GM19035 (cell line): ENCODE measurements around the gene ERC2.

Experiments
- ATAC-seq: cut with Tn5 transposase; IDR thresholded peaks from one replicate; pipeline ENCODE4 v1.9.1; 2021; ENCODE audit not compliant: unreplicated experiment

The ERC2 gene

GRCh38 chr3:55895897-55896566, 572.2 kb downstream of the ERC2 start:
- ATAC-seq = no peak

GRCh38 chr3:55894605-55895004, 573.7 kb downstream of the ERC2 start:
- no peak for ATAC-seq

- no peak for ATAC-seq
These were observed 575.1 kb downstream of the ERC2 start for GRCh38 chr3:55893045-55893664.

GRCh38 chr3:55891106-55891505, 577.2 kb downstream of the ERC2 start:
- no peak for ATAC-seq

- ATAC-seq = no peak
These were observed 579.9 kb downstream of the ERC2 start for GRCh38 chr3:55888282-55888885.

- no peak for ATAC-seq
These were observed 582.5 kb downstream of the ERC2 start for GRCh38 chr3:55885721-55886120.

- ATAC-seq = no peak
These were observed 583.6 kb downstream of the ERC2 start for GRCh38 chr3:55884491-55885285.

GRCh38 chr3:55884066-55884465, 584.2 kb downstream of the ERC2 start:
- no peak for ATAC-seq

GRCh38 chr3:55882006-55882405, 586.3 kb downstream of the ERC2 start:
- ATAC-seq = no peak

GRCh38 chr3:55880357-55880756, 587.9 kb downstream of the ERC2 start:
- ATAC-seq = no peak

- no peak for ATAC-seq
These were observed 588.4 kb downstream of the ERC2 start for GRCh38 chr3:55879901-55880331.

GRCh38 chr3:55877703-55878102, 590.6 kb downstream of the ERC2 start:
- ATAC-seq = no peak

GRCh38 chr3:55876560-55876959, 591.7 kb downstream of the ERC2 start:
- no peak for ATAC-seq

GRCh38 chr3:55875113-55875512, 593.2 kb downstream of the ERC2 start:
- no peak for ATAC-seq

- no peak for ATAC-seq
These were observed 594.6 kb downstream of the ERC2 start for GRCh38 chr3:55873523-55874254.

- no peak for ATAC-seq
These were observed 597.7 kb downstream of the ERC2 start for GRCh38 chr3:55870594-55870993.

- ATAC-seq = no peak
These were observed 599.9 kb downstream of the ERC2 start for GRCh38 chr3:55868347-55868746.

GRCh38 chr3:55863028-55863427, 605.2 kb downstream of the ERC2 start:
- ATAC-seq = no peak

GRCh38 chr3:55860049-55860721, 608.1 kb downstream of the ERC2 start:
- no peak for ATAC-seq

GRCh38 chr3:55859305-55859704, 609.0 kb downstream of the ERC2 start:
- ATAC-seq = no peak
